ENCODE data around the gene SMIM13. TPM values are rescaled to one million over a fixed set of nuclear protein-coding genes. Genes with fewer than 3 reads are reported as not detected.
"Not testable (repeated sequence)": the region's sequence is repeated elsewhere in the genome, so short reads cannot be mapped to it uniquely, and the experiment has no call there.

The SMIM13 gene
- total RNA-seq, 1 donor from 2014 or later: 11.8 TPM

- intact Hi-C loops (cut with micrococcal nuclease): no loop called here
Measured at GRCh38 chr6:11083491-11083890, 10.1 kb upstream of the SMIM13 start.

- intact Hi-C loops (cut with micrococcal nuclease): no loop called here
Measured at GRCh38 chr6:11083956-11084355, 9.7 kb upstream of the SMIM13 start.

GRCh38 chr6:11085758-11086435 lies 7.7 kb upstream of the SMIM13 start:
- intact Hi-C loops (cut with micrococcal nuclease): no loop called here

- intact Hi-C loops (cut with micrococcal nuclease): not testable (repeated sequence)
Measured at GRCh38 chr6:11087141-11087812, 6.4 kb upstream of the SMIM13 start.

GRCh38 chr6:11089695-11090094 lies 3.9 kb upstream of the SMIM13 start:
- intact Hi-C loops (cut with micrococcal nuclease): loop anchor here (5.0 to 10.0 kb wide), 3 partner anchors 278 to 963 kb away; no protein-coding TSS in a partner anchor

GRCh38 chr6:11091141-11091540 lies 2.5 kb upstream of the SMIM13 start:
- intact Hi-C loops (cut with micrococcal nuclease): loop anchor here (5.0 to 10.0 kb wide), 3 partner anchors 276 to 961 kb away; no protein-coding TSS in a partner anchor

GRCh38 chr6:11092668-11093375 lies 812 bp upstream of the SMIM13 start:
- intact Hi-C loops (cut with micrococcal nuclease): loop anchor here (1.0 to 10.0 kb wide), 16 partner anchors 51 to 959 kb away; partner anchors contain the start of genes C6orf52, MAK, NEDD9 and PAK1IP1

- intact Hi-C loops (cut with micrococcal nuclease): loop anchor here (1.0 to 10.0 kb wide), 16 partner anchors 51 to 959 kb away; partner anchors contain the start of genes C6orf52, MAK, NEDD9 and PAK1IP1
Measured at GRCh38 chr6:11093376-11093625, 333 bp upstream of the SMIM13 start.

GRCh38 chr6:11094411-11094851 lies 797 bp downstream of the SMIM13 start:
- intact Hi-C loops (cut with micrococcal nuclease): loop anchor here (1.0 to 10.0 kb wide), 6 partner anchors 105 to 958 kb away; no protein-coding TSS in a partner anchor

GRCh38 chr6:11094941-11095340 lies 1.3 kb downstream of the SMIM13 start:
- intact Hi-C loops (cut with micrococcal nuclease): loop anchor here (1.0 to 10.0 kb wide), 6 partner anchors 104 to 957 kb away; no protein-coding TSS in a partner anchor

GRCh38 chr6:11096109-11096508 lies 2.5 kb downstream of the SMIM13 start:
- intact Hi-C loops (cut with micrococcal nuclease): loop anchor here (10.0 kb wide), 1 partner anchor 619 kb away; no protein-coding TSS in a partner anchor

- intact Hi-C loops (cut with micrococcal nuclease): loop anchor here (10.0 kb wide), 1 partner anchor 617 kb away; no protein-coding TSS in a partner anchor
Measured at GRCh38 chr6:11097476-11097875, 3.8 kb downstream of the SMIM13 start.

- intact Hi-C loops (cut with micrococcal nuclease): loop anchor here (10.0 kb wide), 1 partner anchor 617 kb away; no protein-coding TSS in a partner anchor
Measured at GRCh38 chr6:11098004-11098403, 4.4 kb downstream of the SMIM13 start.

- intact Hi-C loops (cut with micrococcal nuclease): no loop called here
Measured at GRCh38 chr6:11101417-11101816, 7.8 kb downstream of the SMIM13 start.

- intact Hi-C loops (cut with micrococcal nuclease): no loop called here
Measured at GRCh38 chr6:11103065-11103464, 9.4 kb downstream of the SMIM13 start.

GRCh38 chr6:11108726-11109125 lies 15.1 kb downstream of the SMIM13 start:
- intact Hi-C loops (cut with micrococcal nuclease): no loop called here

GRCh38 chr6:11110921-11111768 lies 17.5 kb downstream of the SMIM13 start, which contains the start of gene ERVFRD-1:
Gene ERVFRD-1 (minus strand): TSS chr6:11111725. CDS start chr6:11105310, 6,415 bp downstream.
- intact Hi-C loops (cut with micrococcal nuclease): no loop called here

GRCh38 chr6:11111769-11112437 lies 18.3 kb downstream of the SMIM13 start:
- intact Hi-C loops (cut with micrococcal nuclease): no loop called here

- intact Hi-C loops (cut with micrococcal nuclease): no loop called here
Measured at GRCh38 chr6:11113038-11113437, 19.4 kb downstream of the SMIM13 start.
